HepG2 (cell line): ENCODE measurements around the gene ZNF541. TPM values are rescaled to one million over a fixed set of nuclear protein-coding genes. Genes with fewer than 3 reads are reported as not detected.

Experiments
- ARNT2 ChIP-seq: sonication (generic); formaldehyde crosslinking; IDR thresholded peaks from 2 replicates; pipeline ENCODE4 v1.8.0; 2022; ENCODE audit warnings: mild to moderate bottlenecking, low read depth, missing genetic modification reagents, moderate library complexity
- CBX1 ChIP-seq: IDR thresholded peaks from one replicate; pipeline ENCODE4 v1.6.1; 2016; ENCODE audit warnings: antibody characterized with exemption, low read depth
- FOXK1 ChIP-seq: sonication (generic); formaldehyde crosslinking; IDR thresholded peaks from 2 replicates; pipeline ENCODE4 v1.4.0; 2020; ENCODE audit warnings: low read depth, missing genetic modification reagents, borderline replicate concordance
- GZF1 ChIP-seq: sonication (generic); formaldehyde crosslinking; IDR thresholded peaks from 2 replicates; pipeline ENCODE4 v1.5.1; 2020; ENCODE audit warnings: mild to moderate bottlenecking, missing genetic modification reagents
- JUNB ChIP-seq: sonication (generic); formaldehyde crosslinking; IDR thresholded peaks from 2 replicates; pipeline ENCODE4 v1.8.0; 2022; ENCODE audit warnings: missing genetic modification reagents, mild to moderate bottlenecking, borderline replicate concordance
- MAZ ChIP-seq, 2 experiments: sonication (generic) in 1 of 2; formaldehyde crosslinking in 1 of 2; IDR thresholded peaks; 2 replicates each; pipeline versions ENCODE4 v1.5.0 to v1.6.1; 2012 to 2020; ENCODE audit warnings: low read depth in 2 of 2, mild to moderate bottlenecking in 2 of 2, borderline replicate concordance in 1 of 2, improper control_type of control experiment in 1 of 2, low read length in 1 of 2, missing genetic modification reagents in 1 of 2, moderate library complexity in 1 of 2
- MBD4 ChIP-seq: IDR thresholded peaks from 2 replicates; pipeline ENCODE4 v1.6.1; 2012; ENCODE audit warnings: low read length, inconsistent platforms, borderline replicate concordance
- MZF1 ChIP-seq: sonication (generic); formaldehyde crosslinking; IDR thresholded peaks from 2 replicates; pipeline ENCODE4 v1.8.1; 2023; ENCODE audit warnings: mild to moderate bottlenecking, missing genetic modification reagents, borderline replicate concordance
- SCMH1 ChIP-seq: sonication (generic); formaldehyde crosslinking; IDR thresholded peaks from 2 replicates; pipeline ENCODE4 v1.9.0; 2021; ENCODE audit warnings: missing genetic modification reagents, mild to moderate bottlenecking, borderline replicate concordance
- STAG1 ChIP-seq: sonication (generic); formaldehyde crosslinking; IDR thresholded peaks from 2 replicates; pipeline ENCODE4 v1.4.0; 2020; ENCODE audit warnings: missing genetic modification reagents
- ZBTB21 ChIP-seq: sonication (generic); formaldehyde crosslinking; IDR thresholded peaks from 2 replicates; pipeline ENCODE4 v1.4.0; 2020; ENCODE audit warnings: missing genetic modification reagents
- ZSCAN30 ChIP-seq: sonication (generic); formaldehyde crosslinking; IDR thresholded peaks from 2 replicates; pipeline ENCODE4 v1.5.0; 2020; ENCODE audit warnings: mild to moderate bottlenecking, missing genetic modification reagents
- polyA plus RNA-seq, 8 experiments: library from polyadenylated mRNA; depleted of rRNA in 3 of 8; stranded (reverse) in 7 of 8; unstranded in 1 of 8; fragments of >200 nt; fragmentation: Illumina TruSeq in 4 of 8; extraction: Trizol in 4 of 8; gene quantifications; 2 replicates each; pipeline versions ENCODE4 v1.2.1 to v1.2.3, GENCODE V29; 2011 to 2016; ENCODE audit warnings: low read depth in 4 of 8, missing spikeins in 1 of 8, mixed read lengths in 1 of 8; ENCODE audit not compliant: insufficient read depth in 1 of 8
- total RNA-seq, 5 experiments: library from RNA; depleted of rRNA; stranded (reverse); fragments of >200 nt; fragmentation: Illumina TruSeq; extraction: Trizol; gene quantifications; 2 replicates each; pipeline ENCODE4 v1.2.3, GENCODE V29; 2016; ENCODE audit warnings: low read depth in 1 of 5
- TF ChIP-seq, protein P1 (sequence below): IDR thresholded peaks from 2 replicates; pipeline ENCODE4 v1.6.1; 2016
- TF ChIP-seq, protein P2 (sequence below): sonication (generic); formaldehyde crosslinking; IDR thresholded peaks from 2 replicates; pipeline ENCODE4 v1.4.0; 2020; ENCODE audit warnings: missing genetic modification reagents
- TF ChIP-seq, protein P3 (sequence below): sonication (generic); formaldehyde crosslinking; IDR thresholded peaks from 2 replicates; pipeline ENCODE4 v1.4.0; 2020; ENCODE audit warnings: missing genetic modification reagents

ZNF541 gene
- total and polyA plus RNA-seq, 2 of the 13 experiments (the other 11 are each of a cell fraction or from before 2014, with no cell fraction given), result 0.03 to 0.04 TPM

DNA sequence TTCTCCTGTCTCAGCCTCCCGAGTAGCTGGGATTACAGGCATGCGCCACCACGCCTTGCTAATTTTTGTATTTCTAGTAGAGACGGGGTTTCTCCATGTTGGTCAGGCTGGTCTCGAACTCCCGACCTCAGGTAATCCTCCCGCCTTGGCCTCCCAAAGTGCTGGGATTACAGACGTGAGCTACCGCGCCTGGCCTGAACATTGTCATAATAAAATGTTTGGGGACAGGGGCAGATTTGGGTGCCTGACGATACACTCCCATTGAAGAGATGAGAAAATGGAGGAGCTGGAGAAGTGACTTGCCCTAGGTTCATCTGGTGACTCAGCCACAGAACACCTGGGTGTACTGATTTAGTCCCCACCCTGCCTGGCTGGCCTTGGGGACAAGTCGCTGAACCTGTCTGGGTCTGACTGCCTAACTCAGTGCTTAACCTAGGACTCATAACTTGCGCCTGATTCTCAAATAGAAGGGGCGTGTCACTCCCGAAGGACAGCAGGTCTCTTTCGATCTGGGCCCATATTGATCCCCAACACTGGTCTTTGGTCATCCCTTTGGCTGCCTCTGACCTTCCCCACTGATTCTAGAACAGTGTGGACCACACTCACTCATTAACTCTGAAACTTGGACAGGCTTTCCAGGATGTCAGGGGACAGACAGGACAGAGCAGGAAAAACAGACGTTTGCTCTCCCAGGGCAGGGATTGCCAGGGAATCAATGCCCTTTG is 28.4 kb upstream of the ZNF541 start (continued):
- TF ChIP-seq MAZ (IDR thresholded peaks at IDR 0.05; ENCODE audit: borderline replicate concordance, low read depth, low read length) (no peak), MAZ (CRISPR knock-in tag; IDR thresholded peaks at IDR 0.05; ENCODE audit: low read depth) (no peak), SCMH1 (no peak), MBD4 (no peak), ZBTB21 (no peak), STAG1 (CRISPR knock-in tag) (0 out of 2 replicates have a peak, but pooled peaks have one; percentile 11), JUNB (0 out of 2 replicates have a peak, but pooled peaks have one; percentile 18), MZF1 (CRISPR knock-in tag) (no peak), ZSCAN30 (CRISPR knock-in tag) (no peak), GZF1 (no peak), CBX1 (no peak), ARNT2 (no peak), FOXK1 (CRISPR knock-in tag) (no peak)
- TF ChIP-seq, protein P1, sequence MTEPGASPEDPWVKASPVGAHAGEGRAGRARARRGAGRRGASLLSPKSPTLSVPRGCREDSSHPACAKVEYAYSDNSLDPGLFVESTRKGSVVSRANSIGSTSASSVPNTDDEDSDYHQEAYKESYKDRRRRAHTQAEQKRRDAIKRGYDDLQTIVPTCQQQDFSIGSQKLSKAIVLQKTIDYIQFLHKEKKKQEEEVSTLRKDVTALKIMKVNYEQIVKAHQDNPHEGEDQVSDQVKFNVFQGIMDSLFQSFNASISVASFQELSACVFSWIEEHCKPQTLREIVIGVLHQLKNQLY (CRISPR knock-in tag), result no peak
- TF ChIP-seq, protein P2, sequence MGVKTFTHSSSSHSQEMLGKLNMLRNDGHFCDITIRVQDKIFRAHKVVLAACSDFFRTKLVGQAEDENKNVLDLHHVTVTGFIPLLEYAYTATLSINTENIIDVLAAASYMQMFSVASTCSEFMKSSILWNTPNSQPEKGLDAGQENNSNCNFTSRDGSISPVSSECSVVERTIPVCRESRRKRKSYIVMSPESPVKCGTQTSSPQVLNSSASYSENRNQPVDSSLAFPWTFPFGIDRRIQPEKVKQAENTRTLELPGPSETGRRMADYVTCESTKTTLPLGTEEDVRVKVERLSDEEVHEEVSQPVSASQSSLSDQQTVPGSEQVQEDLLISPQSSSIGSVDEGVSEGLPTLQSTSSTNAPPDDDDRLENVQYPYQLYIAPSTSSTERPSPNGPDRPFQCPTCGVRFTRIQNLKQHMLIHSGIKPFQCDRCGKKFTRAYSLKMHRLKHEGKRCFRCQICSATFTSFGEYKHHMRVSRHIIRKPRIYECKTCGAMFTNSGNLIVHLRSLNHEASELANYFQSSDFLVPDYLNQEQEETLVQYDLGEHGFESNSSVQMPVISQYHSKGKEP (CRISPR knock-in tag), result no peak
- TF ChIP-seq, protein P3, sequence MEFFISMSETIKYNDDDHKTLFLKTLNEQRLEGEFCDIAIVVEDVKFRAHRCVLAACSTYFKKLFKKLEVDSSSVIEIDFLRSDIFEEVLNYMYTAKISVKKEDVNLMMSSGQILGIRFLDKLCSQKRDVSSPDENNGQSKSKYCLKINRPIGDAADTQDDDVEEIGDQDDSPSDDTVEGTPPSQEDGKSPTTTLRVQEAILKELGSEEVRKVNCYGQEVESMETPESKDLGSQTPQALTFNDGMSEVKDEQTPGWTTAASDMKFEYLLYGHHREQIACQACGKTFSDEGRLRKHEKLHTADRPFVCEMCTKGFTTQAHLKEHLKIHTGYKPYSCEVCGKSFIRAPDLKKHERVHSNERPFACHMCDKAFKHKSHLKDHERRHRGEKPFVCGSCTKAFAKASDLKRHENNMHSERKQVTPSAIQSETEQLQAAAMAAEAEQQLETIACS (CRISPR knock-in tag), result no peak
